GM23338 (cell line): Measurements from ENCODE around the gene PDE7B. TPM values are rescaled to one million over a fixed set of nuclear protein-coding genes. Genes with fewer than 3 reads are reported as not detected.

ENCODE experiments used
- ATAC-seq: fragments of 200-7000 bp; cut with Tn5 transposase; 3 replicates; pipeline ENCODE4 v1.9.1; 2020
- DNase-seq: peaks from one replicate; pipeline ENCODE4 v3.0.0-alpha.2; 2015; ENCODE audit warnings: low spot score
- H2AFZ ChIP-seq: fragments of 200-600 bp; sonication (generic); 2 replicates; pipeline ENCODE4 v1.8.0; 2016; ENCODE audit warnings: antibody characterized with exemption, mild to moderate bottlenecking, moderate library complexity
- H3F3A ChIP-seq: fragments of 200-600 bp; sonication (generic); replicated peaks from 2 replicates; pipeline ENCODE4 v1.8.0; 2017; ENCODE audit warnings: antibody characterized with exemption, mixed run types, low read depth
- H3K27ac ChIP-seq: fragments of 200-600 bp; sonication (generic); 2 replicates; pipeline ENCODE4 v1.6.1; 2016; ENCODE audit warnings: low read depth
- H3K27me3 ChIP-seq: fragments of 200-600 bp; sonication (generic); 2 replicates; pipeline ENCODE4 v1.8.0; 2016; ENCODE audit warnings: mild to moderate bottlenecking, mixed run types, moderate library complexity; ENCODE audit not compliant: insufficient read depth
- H3K36me3 ChIP-seq: fragments of 200-600 bp; sonication (generic); 2 replicates; pipeline ENCODE4 v1.8.0; 2016; ENCODE audit warnings: mild to moderate bottlenecking; ENCODE audit not compliant: insufficient read depth
- H3K4me1 ChIP-seq: fragments of 200-600 bp; sonication (generic); 2 replicates; pipeline ENCODE4 v1.8.0; 2016; ENCODE audit warnings: mild to moderate bottlenecking, moderate library complexity; ENCODE audit not compliant: insufficient read depth
- H3K4me2 ChIP-seq: fragments of 200-600 bp; sonication (generic); 2 replicates; pipeline ENCODE4 v1.7.1; 2017; ENCODE audit warnings: mixed run types
- H3K4me3 ChIP-seq: fragments of 200-600 bp; sonication (generic); 2 replicates; pipeline ENCODE4 v1.6.1; 2016; ENCODE audit warnings: mixed run types
- H3K79me2 ChIP-seq: fragments of 200-600 bp; sonication (generic); replicated peaks from 2 replicates; pipeline ENCODE4 v1.8.0; 2017; ENCODE audit warnings: mild to moderate bottlenecking; ENCODE audit not compliant: insufficient read depth
- H3K9me2 ChIP-seq: fragments of 200-600 bp; sonication (generic); 2 replicates; pipeline ENCODE4 v1.8.0; 2017; ENCODE audit not compliant: insufficient read depth
- H4K20me1 ChIP-seq: fragments of 200-600 bp; sonication (generic); replicated peaks from 2 replicates; pipeline ENCODE4 v1.8.0; 2017; ENCODE audit warnings: mild to moderate bottlenecking; ENCODE audit not compliant: insufficient read depth
- H3K27ac Mint-ChIP-seq: 2 replicates; pipeline ENCODE4 v1.8.0; 2020; ENCODE audit warnings: inconsistent platforms, mild to moderate bottlenecking, moderate library complexity, mixed read lengths
- H3K27me3 Mint-ChIP-seq: 3 replicates; pipeline ENCODE4 v1.8.0; 2022; ENCODE audit warnings: low read depth, mild to moderate bottlenecking, moderate library complexity, mixed read lengths, inconsistent platforms; ENCODE audit not compliant: insufficient read depth, poor library complexity
- H3K36me3 Mint-ChIP-seq: 3 replicates; pipeline ENCODE4 v1.8.0; 2021; ENCODE audit warnings: low read depth, mild to moderate bottlenecking, inconsistent platforms, moderate library complexity, mixed read lengths
- H3K4me1 Mint-ChIP-seq: 3 replicates; pipeline ENCODE4 v1.8.0; 2020; ENCODE audit warnings: mild to moderate bottlenecking, inconsistent platforms, mixed read lengths
- H3K4me3 Mint-ChIP-seq: 3 replicates; pipeline ENCODE4 v1.8.0; 2021; ENCODE audit warnings: moderate library complexity, mild to moderate bottlenecking, inconsistent platforms, mixed read lengths
- H3K9me3 Mint-ChIP-seq: 3 replicates; pipeline ENCODE4 v1.8.0; 2020; ENCODE audit warnings: moderate library complexity, mild to moderate bottlenecking, inconsistent platforms, mixed read lengths
- CREB1 ChIP-seq: fragments of 250-450 bp; sonication (Bioruptor Pico); IDR thresholded peaks from 2 replicates; pipeline ENCODE4 v1.5.0; 2020; ENCODE audit warnings: low read depth, mild to moderate bottlenecking, moderate library complexity
- ETS1 ChIP-seq: IDR thresholded peaks from 2 replicates; pipeline ENCODE4 v1.6.1; 2016; ENCODE audit warnings: antibody characterized with exemption
- EZH2 ChIP-seq: fragments of 200-600 bp; sonication (generic); IDR thresholded peaks from one replicate; pipeline ENCODE4 v1.8.0; 2017; ENCODE audit warnings: antibody characterized with exemption, mild to moderate bottlenecking, low read depth; ENCODE audit not compliant: unreplicated experiment
- JUNB ChIP-seq: IDR thresholded peaks from one replicate; pipeline ENCODE4 v1.6.1; 2016; ENCODE audit warnings: antibody characterized with exemption; ENCODE audit not compliant: unreplicated experiment
- NANOG ChIP-seq: IDR thresholded peaks from 2 replicates; pipeline ENCODE4 v1.6.1; 2016; ENCODE audit warnings: antibody characterized with exemption, borderline replicate concordance
- POLR2AphosphoS5 ChIP-seq: IDR thresholded peaks from 2 replicates; pipeline ENCODE4 v1.6.1; 2016; ENCODE audit warnings: antibody characterized with exemption, low read depth
- STAT1 ChIP-seq: IDR thresholded peaks from one replicate; pipeline ENCODE4 v1.6.1; 2016; ENCODE audit warnings: antibody characterized with exemption; ENCODE audit not compliant: unreplicated experiment
- ZNF114 ChIP-seq: fragments of 250-450 bp; sonication (Bioruptor Pico); IDR thresholded peaks from 2 replicates; pipeline ENCODE4 v1.5.0; 2020; ENCODE audit warnings: mild to moderate bottlenecking, moderate library complexity
- polyA plus RNA-seq: library from polyadenylated mRNA; unstranded; fragments of >200 nt; fragmentation: Nextera tagmentation; extraction: Ambion mirVana; gene quantifications from 2 replicates; pipeline ENCODE4 v1.2.1, GENCODE V29; 2016
- total RNA-seq: library from RNA; depleted of rRNA; stranded (reverse); fragments of >200 nt; shearing (Covaris generic); gene quantifications from 2 replicates; pipeline ENCODE4 v1.2.3, GENCODE V29; 2014
- TF ChIP-seq, protein P1 (sequence below): fragments of 250-450 bp; sonication (Bioruptor Pico); IDR thresholded peaks from 2 replicates; pipeline ENCODE4 v1.5.0; 2020; ENCODE audit warnings: mild to moderate bottlenecking, moderate library complexity

Gene PDE7B
- total and polyA plus RNA-seq, 2 experiments from 2014 or later = 0.07 TPM; not detected in 1

- TF ChIP-seq, protein P1, sequence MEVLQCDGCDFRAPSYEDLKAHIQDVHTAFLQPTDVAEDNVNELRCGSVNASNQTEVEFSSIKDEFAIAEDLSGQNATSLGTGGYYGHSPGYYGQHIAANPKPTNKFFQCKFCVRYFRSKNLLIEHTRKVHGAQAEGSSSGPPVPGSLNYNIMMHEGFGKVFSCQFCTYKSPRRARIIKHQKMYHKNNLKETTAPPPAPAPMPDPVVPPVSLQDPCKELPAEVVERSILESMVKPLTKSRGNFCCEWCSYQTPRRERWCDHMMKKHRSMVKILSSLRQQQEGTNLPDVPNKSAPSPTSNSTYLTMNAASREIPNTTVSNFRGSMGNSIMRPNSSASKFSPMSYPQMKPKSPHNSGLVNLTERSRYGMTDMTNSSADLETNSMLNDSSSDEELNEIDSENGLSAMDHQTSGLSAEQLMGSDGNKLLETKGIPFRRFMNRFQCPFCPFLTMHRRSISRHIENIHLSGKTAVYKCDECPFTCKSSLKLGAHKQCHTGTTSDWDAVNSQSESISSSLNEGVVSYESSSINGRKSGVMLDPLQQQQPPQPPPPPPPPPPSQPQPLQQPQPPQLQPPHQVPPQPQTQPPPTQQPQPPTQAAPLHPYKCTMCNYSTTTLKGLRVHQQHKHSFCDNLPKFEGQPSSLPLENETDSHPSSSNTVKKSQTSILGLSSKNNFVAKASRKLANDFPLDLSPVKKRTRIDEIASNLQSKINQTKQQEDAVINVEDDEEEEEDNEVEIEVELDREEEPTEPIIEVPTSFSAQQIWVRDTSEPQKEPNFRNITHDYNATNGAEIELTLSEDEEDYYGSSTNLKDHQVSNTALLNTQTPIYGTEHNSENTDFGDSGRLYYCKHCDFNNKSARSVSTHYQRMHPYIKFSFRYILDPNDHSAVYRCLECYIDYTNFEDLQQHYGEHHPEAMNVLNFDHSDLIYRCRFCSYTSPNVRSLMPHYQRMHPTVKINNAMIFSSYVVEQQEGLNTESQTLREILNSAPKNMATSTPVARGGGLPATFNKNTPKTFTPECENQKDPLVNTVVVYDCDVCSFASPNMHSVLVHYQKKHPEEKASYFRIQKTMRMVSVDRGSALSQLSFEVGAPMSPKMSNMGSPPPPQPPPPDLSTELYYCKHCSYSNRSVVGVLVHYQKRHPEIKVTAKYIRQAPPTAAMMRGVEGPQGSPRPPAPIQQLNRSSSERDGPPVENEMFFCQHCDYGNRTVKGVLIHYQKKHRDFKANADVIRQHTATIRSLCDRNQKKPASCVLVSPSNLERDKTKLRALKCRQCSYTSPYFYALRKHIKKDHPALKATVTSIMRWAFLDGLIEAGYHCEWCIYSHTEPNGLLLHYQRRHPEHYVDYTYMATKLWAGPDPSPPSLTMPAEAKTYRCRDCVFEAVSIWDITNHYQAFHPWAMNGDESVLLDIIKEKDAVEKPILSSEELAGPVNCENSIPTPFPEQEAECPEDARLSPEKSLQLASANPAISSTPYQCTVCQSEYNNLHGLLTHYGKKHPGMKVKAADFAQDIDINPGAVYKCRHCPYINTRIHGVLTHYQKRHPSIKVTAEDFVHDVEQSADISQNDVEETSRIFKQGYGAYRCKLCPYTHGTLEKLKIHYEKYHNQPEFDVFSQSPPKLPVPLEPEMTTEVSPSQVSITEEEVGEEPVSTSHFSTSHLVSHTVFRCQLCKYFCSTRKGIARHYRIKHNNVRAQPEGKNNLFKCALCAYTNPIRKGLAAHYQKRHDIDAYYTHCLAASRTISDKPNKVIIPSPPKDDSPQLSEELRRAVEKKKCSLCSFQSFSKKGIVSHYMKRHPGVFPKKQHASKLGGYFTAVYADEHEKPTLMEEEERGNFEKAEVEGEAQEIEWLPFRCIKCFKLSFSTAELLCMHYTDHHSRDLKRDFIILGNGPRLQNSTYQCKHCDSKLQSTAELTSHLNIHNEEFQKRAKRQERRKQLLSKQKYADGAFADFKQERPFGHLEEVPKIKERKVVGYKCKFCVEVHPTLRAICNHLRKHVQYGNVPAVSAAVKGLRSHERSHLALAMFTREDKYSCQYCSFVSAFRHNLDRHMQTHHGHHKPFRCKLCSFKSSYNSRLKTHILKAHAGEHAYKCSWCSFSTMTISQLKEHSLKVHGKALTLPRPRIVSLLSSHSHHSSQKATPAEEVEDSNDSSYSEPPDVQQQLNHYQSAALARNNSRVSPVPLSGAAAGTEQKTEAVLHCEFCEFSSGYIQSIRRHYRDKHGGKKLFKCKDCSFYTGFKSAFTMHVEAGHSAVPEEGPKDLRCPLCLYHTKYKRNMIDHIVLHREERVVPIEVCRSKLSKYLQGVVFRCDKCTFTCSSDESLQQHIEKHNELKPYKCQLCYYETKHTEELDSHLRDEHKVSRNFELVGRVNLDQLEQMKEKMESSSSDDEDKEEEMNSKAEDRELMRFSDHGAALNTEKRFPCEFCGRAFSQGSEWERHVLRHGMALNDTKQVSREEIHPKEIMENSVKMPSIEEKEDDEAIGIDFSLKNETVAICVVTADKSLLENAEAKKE (CRISPR knock-in tag) = no peak
- no peak for TF ChIP-seq POLR2AphosphoS5
- no peak for TF ChIP-seq JUNB
- TF ChIP-seq NANOG = no peak
- TF ChIP-seq EZH2 = no peak
- TF ChIP-seq STAT1 = no peak
- TF ChIP-seq ZNF114 (CRISPR knock-in tag) = no peak
- TF ChIP-seq ETS1 = no peak
Observed at GRCh38 chr6:135972586-135972985, 121.1 kb downstream of the PDE7B start (continued).

DNA sequence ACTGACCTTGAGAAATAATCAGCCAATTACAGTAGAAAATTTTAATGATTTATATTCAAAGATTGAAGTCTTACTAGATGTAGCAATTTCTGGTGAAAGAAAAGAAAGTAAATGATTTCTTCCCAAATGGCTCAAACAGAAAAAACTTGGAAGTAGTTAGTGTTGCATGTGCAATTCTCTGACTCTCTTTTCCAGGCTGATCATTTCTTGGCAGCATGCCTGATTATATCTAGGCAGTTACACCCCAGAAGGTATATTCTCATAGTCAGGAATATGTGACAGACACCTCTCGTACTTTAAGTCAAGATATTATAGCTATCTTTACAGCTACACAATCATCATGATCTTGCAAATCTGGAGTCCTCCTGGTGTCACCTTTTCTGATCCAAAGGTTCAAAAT, 122.9 kb downstream of the PDE7B start:
- ATAC-seq = no peak
- no peak overlapping the region for H3K4me3 ChIP-seq
- H3K27me3 ChIP-seq = no peaks in the 10 kb centered on the region
- H3K27me3 Mint-ChIP-seq = no peaks in the 10 kb centered on the region
- no peak overlapping the region for H2AFZ ChIP-seq
- H3K9me2 ChIP-seq = 0 out of 2 replicates have a peak, but pooled peaks cover 6% of the 10 kb centered on the region
- H3K9me3 Mint-ChIP-seq = no peaks in the 10 kb centered on the region
- H3K36me3 ChIP-seq = no peaks in the 10 kb centered on the region
- H3K4me3 Mint-ChIP-seq = no peak overlapping the region
- H3K27ac Mint-ChIP-seq = no peak overlapping the region
- no peak for DNase-seq
- no peaks in the 10 kb centered on the region for H3K4me1 ChIP-seq
- H3K27ac ChIP-seq = no peak overlapping the region
- no peaks in the 10 kb centered on the region for H3F3A ChIP-seq
- no peaks in the 10 kb centered on the region for H4K20me1 ChIP-seq
- no peak overlapping the region for H3K4me2 ChIP-seq
- no peaks in the 10 kb centered on the region for H3K36me3 Mint-ChIP-seq
- H3K79me2 ChIP-seq = no peaks in the 10 kb centered on the region
- H3K4me1 Mint-ChIP-seq = no peaks in the 10 kb centered on the region; the same call in 2 of the 3 replicates
- TF ChIP-seq CREB1 (CRISPR knock-in tag) = no peak
- TF ChIP-seq EZH2 = no peak
- TF ChIP-seq ETS1 = no peak
- TF ChIP-seq POLR2AphosphoS5 = no peak
- no peak for TF ChIP-seq JUNB
- no peak for TF ChIP-seq STAT1
- TF ChIP-seq NANOG = no peak
